Measurements from ENCODE around the gene CPS1. TPM values are rescaled to one million over a fixed set of nuclear protein-coding genes. Genes with fewer than 3 reads are reported as not detected.

Gene CPS1
- total and polyA plus RNA-seq, 2 donors (not counting 3 experiments of a cell fraction or from before 2014, with no cell fraction given): 0.18 to 0.53 TPM

GRCh38 chr2:210515911-210516310 is 40.5 kb upstream of the CPS1 start:
- FAIRE-seq: no peak
- no peaks in the 10 kb centered on the region for H3K4me1 ChIP-seq (ENCODE audit: control insufficient read depth, extremely low read depth, insufficient read depth, low read length)
- POLR2A ChIA-PET: no interaction called here
- dilution Hi-C loops (cut with MboI; ENCODE audit: extremely low pct_ligation_motif_present, low sequenced_read_pairs) (no loop called here), intact Hi-C loops (cut with micrococcal nuclease) (no loop called here)
- H3K27me3 ChIP-seq (ENCODE audit: control insufficient read depth in 2 of 2, insufficient read depth in 2 of 2, low read length in 2 of 2): no peaks in the 10 kb centered on the region
- no TSS peak for BruUV-seq (replicated peaks)
- H3K79me2 ChIP-seq (ENCODE audit: control insufficient read depth, insufficient read depth, low read length): no peaks in the 10 kb centered on the region
- no peaks in the 10 kb centered on the region for H4K20me1 ChIP-seq (replicated peaks; ENCODE audit: control insufficient read depth, extremely low read depth, insufficient read depth, low read length)
- no peaks in the 10 kb centered on the region for H3K9me1 ChIP-seq (replicated peaks; ENCODE audit: control insufficient read depth, extremely low read depth, insufficient read depth, low read length)
- no peak for TF ChIP-seq POLR2A (IDR thresholded peaks at IDR 0.05; ENCODE audit: low read depth, low read length)
- TF ChIP-seq MYC (IDR thresholded peaks at IDR 0.05; ENCODE audit: low read depth, low read length): no peak
- H3K36me3 ChIP-seq (ENCODE audit: control insufficient read depth in 2 of 2, extremely low read depth in 1 of 2, insufficient read depth in 2 of 2, low read length in 2 of 2): no peaks in the 10 kb centered on the region
- DNase-seq (ENCODE audit: low read depth, low spot score): no peak
- no peaks in the 10 kb centered on the region for H3K9me3 ChIP-seq (replicated peaks; ENCODE audit: control insufficient read depth, insufficient read depth, low read length)
- no peak overlapping the region for H3K9ac ChIP-seq (replicated peaks; ENCODE audit: extremely low read depth, insufficient read depth, low read length)
- CTCF ChIA-PET: no interaction called here
- H2AFZ ChIP-seq (ENCODE audit: low read depth, low read length): no peak overlapping the region
- H3K4me3 ChIP-seq (replicated peaks in 1 of 3; ENCODE audit: insufficient read depth in 1 of 3, low read depth in 1 of 3, low read length in 3 of 3): no peak overlapping the region
- no peak overlapping the region for H3K4me2 ChIP-seq (ENCODE audit: insufficient read depth, low read length)
- no peak overlapping the region for H3K27ac ChIP-seq (ENCODE audit: insufficient read depth, low read depth, low read length)

GRCh38 chr2:210517264-210517663 is 39.1 kb upstream of the CPS1 start:
- Histone ChIP-seq H3K27ac (ENCODE audit: insufficient read depth, low read depth, low read length) (no peak overlapping the region), H3K9ac (replicated peaks; ENCODE audit: extremely low read depth, insufficient read depth, low read length) (no peak overlapping the region), H3K9me1 (replicated peaks; ENCODE audit: control insufficient read depth, extremely low read depth, insufficient read depth, low read length) (no peaks in the 10 kb centered on the region), H2AFZ (ENCODE audit: low read depth, low read length) (no peak overlapping the region), H3K4me2 (ENCODE audit: insufficient read depth, low read length) (no peak overlapping the region), H3K27me3 (ENCODE audit: control insufficient read depth in 2 of 2, insufficient read depth in 2 of 2, low read length in 2 of 2) (no peaks in the 10 kb centered on the region), H3K4me3 (replicated peaks in 1 of 3; ENCODE audit: insufficient read depth in 1 of 3, low read depth in 1 of 3, low read length in 3 of 3) (no peak overlapping the region), H3K4me1 (ENCODE audit: control insufficient read depth, extremely low read depth, insufficient read depth, low read length) (no peaks in the 10 kb centered on the region), H3K36me3 (ENCODE audit: control insufficient read depth in 2 of 2, extremely low read depth in 1 of 2, insufficient read depth in 2 of 2, low read length in 2 of 2) (no peaks in the 10 kb centered on the region), H3K9me3 (replicated peaks; ENCODE audit: control insufficient read depth, insufficient read depth, low read length) (no peaks in the 10 kb centered on the region), H3K79me2 (ENCODE audit: control insufficient read depth, insufficient read depth, low read length) (no peaks in the 10 kb centered on the region), H4K20me1 (replicated peaks; ENCODE audit: control insufficient read depth, extremely low read depth, insufficient read depth, low read length) (no peaks in the 10 kb centered on the region)
- FAIRE-seq: no peak
- BruUV-seq (replicated peaks): no TSS peak
- intact Hi-C loops (cut with micrococcal nuclease) (no loop called here), dilution Hi-C loops (cut with MboI; ENCODE audit: extremely low pct_ligation_motif_present, low sequenced_read_pairs) (no loop called here)
- TF ChIP-seq MAX (IDR thresholded peaks at IDR 0.05; ENCODE audit: insufficient read depth, insufficient read length) (no peak), POLR2AphosphoS5 (IDR thresholded peaks at IDR 0.05; ENCODE audit: insufficient read depth, low read depth, low read length) (no peak), POLR2A (IDR thresholded peaks at IDR 0.05; ENCODE audit: low read depth, low read length) (no peak), EZH2 (IDR thresholded peaks at IDR 0.05; ENCODE audit: borderline replicate concordance, low read depth, low read length, severe bottlenecking) (no peak), CTCF (IDR thresholded peaks at IDR 0.05; ENCODE audit: extremely low read depth in 1 of 2, insufficient read depth in 1 of 2, low read depth in 1 of 2, low read length in 2 of 2) (no peak), FOS (IDR thresholded peaks at IDR 0.05; ENCODE audit: borderline replicate concordance, insufficient read depth, low read length) (no peak), JUN (IDR thresholded peaks at IDR 0.05; ENCODE audit: borderline replicate concordance, insufficient read depth, insufficient read length, low read depth) (no peak), MYC (IDR thresholded peaks at IDR 0.05; ENCODE audit: low read depth, low read length) (no peak), GATA2 (IDR thresholded peaks at IDR 0.05; ENCODE audit: insufficient read depth, insufficient read length, low read depth, low read length) (no peak)
- POLR2A ChIA-PET: no interaction called here
- DNase-seq (ENCODE audit: low read depth, low spot score): no peak
- CTCF ChIA-PET: no interaction called here
